K562 (cell line): ENCODE measurements around the gene SLC38A1. TPM values are rescaled to one million over a fixed set of nuclear protein-coding genes. Genes with fewer than 3 reads are reported as not detected.
A peak's percentile ranks its signal among the peaks of the same experiment; 100 is the strongest.

ENCODE experiments used
- BCLAF1 ChIP-seq, 2 experiments: fragments of 450-650 bp in 1 of 2; IDR thresholded peaks; 2 replicates each; pipeline ENCODE4 v1.6.1; 2011 to 2017; ENCODE audit warnings: low read depth in 2 of 2, antibody characterized with exemption in 1 of 2, borderline replicate concordance in 1 of 2, low read length in 1 of 2, mild to moderate bottlenecking in 1 of 2, mixed read lengths in 1 of 2; ENCODE audit not compliant: control insufficient read depth in 1 of 2
- BRCA1 ChIP-seq, 2 experiments: fragments of 450-650 bp in 1 of 2; sonication (generic) in 1 of 2; formaldehyde crosslinking in 1 of 2; IDR thresholded peaks; 2 replicates each; pipeline versions ENCODE4 v1.5.0 to v1.6.1; 2017 to 2020; ENCODE audit warnings: mild to moderate bottlenecking in 1 of 2, missing genetic modification reagents in 1 of 2
- CAMTA2 ChIP-seq: fragments of 250-450 bp; sonication (Bioruptor Pico); conservative IDR thresholded peaks from 2 replicates; pipeline ENCODE4 v1.5.1; 2022
- E2F1 ChIP-seq: sonication (generic); formaldehyde crosslinking; IDR thresholded peaks from 2 replicates; pipeline ENCODE4 v1.8.1; 2023; ENCODE audit warnings: mild to moderate bottlenecking, missing genetic modification reagents, moderate library complexity
- EP400 ChIP-seq: fragments of 450-650 bp; IDR thresholded peaks from 2 replicates; pipeline ENCODE4 v1.6.1; 2017; ENCODE audit warnings: antibody characterized with exemption, mild to moderate bottlenecking, moderate library complexity
- FOXM1 ChIP-seq, 2 experiments: fragments of 450-650 bp in 1 of 2; sonication (generic) in 1 of 2; formaldehyde crosslinking in 1 of 2; IDR thresholded peaks; 2 replicates each; pipeline versions ENCODE4 v1.6.1 to v1.9.0; 2017 to 2022; ENCODE audit warnings: low read depth in 2 of 2, mild to moderate bottlenecking in 2 of 2, missing genetic modification reagents in 1 of 2, moderate library complexity in 1 of 2
- KAT2B ChIP-seq: IDR thresholded peaks from one replicate; pipeline ENCODE4 v1.6.1; 2012; ENCODE audit warnings: low read depth, mild to moderate bottlenecking, control low read depth, inconsistent platforms, low read length, moderate library complexity
- NFE2L1 ChIP-seq: fragments of 450-650 bp; IDR thresholded peaks from 2 replicates; pipeline ENCODE4 v1.6.1; 2016; ENCODE audit warnings: missing genetic modification characterization, low read depth, mild to moderate bottlenecking, missing compliant biosample characterization, moderate library complexity, borderline replicate concordance
- NR0B1 ChIP-seq: fragments of 450-650 bp; IDR thresholded peaks from one replicate; pipeline ENCODE4 v1.6.1; 2018; ENCODE audit warnings: mild to moderate bottlenecking, moderate library complexity; ENCODE audit not compliant: partially characterized antibody
- PCBP2 ChIP-seq: fragments of 200-400 bp; formaldehyde crosslinking; IDR thresholded peaks from 2 replicates; pipeline ENCODE4 v1.6.1; 2018; ENCODE audit warnings: low read length, low read depth, mild to moderate bottlenecking, moderate library complexity; ENCODE audit not compliant: poor library complexity, severe bottlenecking
- PHB2 ChIP-seq: fragments of 450-650 bp; IDR thresholded peaks from 2 replicates; pipeline ENCODE4 v1.6.1; 2017; ENCODE audit warnings: low read depth
- PTRF ChIP-seq: fragments of 450-650 bp; IDR thresholded peaks from 2 replicates; pipeline ENCODE4 v1.6.1; 2016; ENCODE audit warnings: mild to moderate bottlenecking, missing genetic modification characterization, missing compliant biosample characterization
- RBM14 ChIP-seq: fragments of 200-400 bp; formaldehyde crosslinking; IDR thresholded peaks from 2 replicates; pipeline ENCODE4 v1.6.1; 2018; ENCODE audit warnings: low read depth, mild to moderate bottlenecking, low read length, moderate library complexity, borderline replicate concordance; ENCODE audit not compliant: insufficient read depth
- SRSF3 ChIP-seq: fragments of 200-400 bp; formaldehyde crosslinking; IDR thresholded peaks from 2 replicates; pipeline ENCODE4 v1.6.1; 2016; ENCODE audit warnings: mild to moderate bottlenecking, low read length, moderate library complexity; ENCODE audit not compliant: insufficient read depth
- TBP ChIP-seq: optimal IDR thresholded peaks from 2 replicates; pipeline ENCODE3; 2011; ENCODE audit warnings: low read depth, low read length, improper control_type of control experiment
- TCF3 ChIP-seq: sonication (generic); formaldehyde crosslinking; IDR thresholded peaks from 2 replicates; pipeline ENCODE4 v1.4.0; 2020; ENCODE audit warnings: mild to moderate bottlenecking, missing genetic modification reagents
- ZKSCAN3 ChIP-seq: fragments of 250-450 bp; sonication (Bioruptor Pico); IDR thresholded peaks from 2 replicates; pipeline ENCODE4 v1.4.0; 2020
- ZNF121 ChIP-seq: sonication (generic); formaldehyde crosslinking; conservative IDR thresholded peaks from 2 replicates; pipeline ENCODE4 v1.8.0; 2022; ENCODE audit warnings: missing genetic modification reagents
- ZNF644 ChIP-seq: fragments of 200-800 bp; sonication (Bioruptor generic); IDR thresholded peaks from 2 replicates; pipeline ENCODE4 v1.6.1; 2016; ENCODE audit warnings: low read depth, missing genetic modification characterization, missing compliant biosample characterization
- polyA plus RNA-seq, 8 experiments: library from polyadenylated mRNA; depleted of rRNA in 4 of 8; stranded (reverse) in 5 of 8; unstranded in 3 of 8; fragments of >200 nt; fragmentation: Nextera tagmentation in 2 of 8; fragmentation: Illumina TruSeq in 1 of 8; extraction: Ambion mirVana in 2 of 8; extraction: Trizol in 1 of 8; gene quantifications; 2 replicates each; pipeline versions ENCODE4 v1.2.1 to v1.2.3, GENCODE V29; 2011 to 2014; ENCODE audit warnings: inconsistent platforms in 1 of 8, missing spikeins in 1 of 8
- total RNA-seq, 7 experiments: library from RNA; depleted of rRNA in 6 of 7; stranded (reverse); fragments of >200 nt in 6 of 7; fragmentation: Illumina TruSeq in 2 of 7; extraction: Trizol in 2 of 7; gene quantifications; 2 replicates each; pipeline versions ENCODE4 v1.2.1 to v1.2.3, GENCODE V29; 2011 to 2021; ENCODE audit warnings: low replicate concordance in 1 of 7
- TF ChIP-seq, protein P1 (sequence below): fragments of 450-650 bp; conservative IDR thresholded peaks from 2 replicates; pipeline ENCODE4 v1.6.1; 2016; ENCODE audit warnings: missing genetic modification characterization, low read depth, mild to moderate bottlenecking, missing compliant biosample characterization, moderate library complexity

SLC38A1 gene
- total and polyA plus RNA-seq, 9 of the 15 experiments (the other 6 are each of a cell fraction or from before 2014, with no cell fraction given) = 51.9 to 112 (median 75.0) TPM

DNA sequence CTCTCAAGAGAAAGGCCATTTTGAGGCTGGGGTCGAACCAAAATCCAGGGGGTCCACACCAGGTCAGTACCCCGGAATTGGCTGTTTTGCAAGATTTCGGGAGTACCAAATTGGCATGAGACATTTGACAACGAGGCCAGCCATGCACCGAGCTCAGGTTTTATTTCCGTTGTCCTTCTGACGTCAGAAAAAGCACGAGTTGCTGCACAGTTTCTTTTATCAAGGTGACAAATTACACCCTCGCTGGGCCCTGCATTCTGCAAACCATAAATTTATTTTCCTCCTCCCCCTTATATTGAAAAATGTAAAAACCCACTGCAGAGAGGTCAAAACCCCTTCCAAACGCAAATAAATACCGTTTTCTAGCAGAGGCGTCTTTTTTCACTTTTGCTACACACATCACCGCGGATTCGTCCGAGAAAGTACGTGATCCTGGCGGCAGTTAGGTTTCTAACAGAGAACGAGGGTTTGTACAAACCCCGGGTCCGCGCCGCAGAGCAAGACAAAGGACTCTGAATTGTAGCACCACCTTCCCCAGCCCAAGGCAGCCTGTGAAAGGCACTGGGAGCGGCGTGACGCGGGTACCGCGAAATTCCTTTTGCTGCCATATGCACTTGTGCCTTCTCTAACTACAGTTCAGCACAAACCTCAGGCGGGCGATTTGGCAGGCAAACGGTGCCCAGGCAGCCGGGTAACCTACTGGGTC, 1.8 kb downstream of the SLC38A1 start (continued):
- 0 out of 2 replicates have a peak, but pooled peaks have one; percentile 41 for TF ChIP-seq EP400
- TF ChIP-seq ZNF121 (CRISPR knock-in tag) = no peak
- no peak for TF ChIP-seq ZKSCAN3 (CRISPR knock-in tag)
- TF ChIP-seq NR0B1 = no peak
- TF ChIP-seq PCBP2 = no peak
- TF ChIP-seq KAT2B = no peak
- TF ChIP-seq ZNF644 (tag) = no peak
- TF ChIP-seq NFE2L1 (tag) = no peak
- TF ChIP-seq FOXM1 (IDR thresholded peaks at IDR 0.05; ENCODE audit: low read depth) = no peak
- no peak for TF ChIP-seq FOXM1 (CRISPR knock-in tag; IDR thresholded peaks at IDR 0.05; ENCODE audit: low read depth)
- TF ChIP-seq SRSF3 = 0 out of 2 replicates have a peak, but pooled peaks have one; percentile 40
- TF ChIP-seq BCLAF1 (IDR thresholded peaks at IDR 0.05; ENCODE audit: borderline replicate concordance in 1 of 2, control insufficient read depth in 1 of 2, low read depth in 2 of 2, low read length in 1 of 2) = no peak
- TF ChIP-seq PTRF (tag) = peak; percentile 41; the same call in 1 of the 2 replicates
- TF ChIP-seq, protein P1, sequence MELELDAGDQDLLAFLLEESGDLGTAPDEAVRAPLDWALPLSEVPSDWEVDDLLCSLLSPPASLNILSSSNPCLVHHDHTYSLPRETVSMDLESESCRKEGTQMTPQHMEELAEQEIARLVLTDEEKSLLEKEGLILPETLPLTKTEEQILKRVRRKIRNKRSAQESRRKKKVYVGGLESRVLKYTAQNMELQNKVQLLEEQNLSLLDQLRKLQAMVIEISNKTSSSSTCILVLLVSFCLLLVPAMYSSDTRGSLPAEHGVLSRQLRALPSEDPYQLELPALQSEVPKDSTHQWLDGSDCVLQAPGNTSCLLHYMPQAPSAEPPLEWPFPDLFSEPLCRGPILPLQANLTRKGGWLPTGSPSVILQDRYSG (tag) = 0 out of 2 replicates have a peak, but pooled peaks have one; percentile 34
- no peak for TF ChIP-seq TBP
- no peak for TF ChIP-seq RBM14
- no peak for TF ChIP-seq BRCA1 (IDR thresholded peaks at IDR 0.05)
- TF ChIP-seq BRCA1 (CRISPR knock-in tag; IDR thresholded peaks at IDR 0.05) = no peak
- no peak for TF ChIP-seq CAMTA2 (CRISPR knock-in tag)
- no peak for TF ChIP-seq TCF3 (CRISPR knock-in tag)
- no peak for TF ChIP-seq E2F1 (CRISPR knock-in tag)
- TF ChIP-seq PHB2 = no peak
